Ramos (cell line): ENCODE data around the gene IFT27.
"Not testable (repeated sequence)": the region's sequence is repeated elsewhere in the genome, so short reads cannot be mapped to it uniquely, and the experiment has no call there.

Experiments used
- in situ Hi-C: fragments of 300-500 bp; cut with MboI; formaldehyde crosslinking; loops from one replicate; pipeline ENCODE4 v1.14.3; 2022; ENCODE audit warnings: low sequenced_read_pairs; ENCODE audit not compliant: unreplicated experiment

The IFT27 gene

GRCh38 chr22:36746375-36746970 is 29.4 kb downstream of the IFT27 start:
- in situ Hi-C loops, result no loop called here

- in situ Hi-C loops, result no loop called here
These were observed 30.5 kb downstream of the IFT27 start for GRCh38 chr22:36745301-36745995.

GRCh38 chr22:36744791-36745190 is 31.1 kb downstream of the IFT27 start:
- in situ Hi-C loops, result no loop called here

- in situ Hi-C loops, result no loop called here
These were observed 31.5 kb downstream of the IFT27 start for GRCh38 chr22:36744413-36744765.

- in situ Hi-C loops, result no loop called here
These were observed 32.1 kb downstream of the IFT27 start for GRCh38 chr22:36743591-36744412.

- in situ Hi-C loops, result no loop called here
These were observed 32.9 kb downstream of the IFT27 start for GRCh38 chr22:36743011-36743410.

- in situ Hi-C loops, result no loop called here
These were observed 34.0 kb downstream of the IFT27 start for GRCh38 chr22:36741968-36742367.

- in situ Hi-C loops, result no loop called here
These were observed 34.6 kb downstream of the IFT27 start for GRCh38 chr22:36741204-36741793.

GRCh38 chr22:36740716-36741115 is 35.2 kb downstream of the IFT27 start:
- in situ Hi-C loops, result no loop called here

GRCh38 chr22:36739185-36739584 is 36.7 kb downstream of the IFT27 start:
- in situ Hi-C loops, result no loop called here

- in situ Hi-C loops, result no loop called here
These were observed 37.4 kb downstream of the IFT27 start for GRCh38 chr22:36738416-36739020.

GRCh38 chr22:36737776-36738175 is 38.1 kb downstream of the IFT27 start:
- in situ Hi-C loops, result no loop called here

GRCh38 chr22:36736701-36737320 is 39.1 kb downstream of the IFT27 start:
- in situ Hi-C loops, result no loop called here

- in situ Hi-C loops, result no loop called here
These were observed 41.5 kb downstream of the IFT27 start for GRCh38 chr22:36734171-36735058.

- in situ Hi-C loops, result no loop called here
These were observed 42.6 kb downstream of the IFT27 start for GRCh38 chr22:36733271-36733670.

- in situ Hi-C loops, result no loop called here
These were observed 43.3 kb downstream of the IFT27 start for GRCh38 chr22:36732609-36733008.

- in situ Hi-C loops, result no loop called here
These were observed 44.0 kb downstream of the IFT27 start for GRCh38 chr22:36731916-36732315.

GRCh38 chr22:36731321-36731720 is 44.6 kb downstream of the IFT27 start:
- in situ Hi-C loops, result not testable (repeated sequence)

GRCh38 chr22:36730176-36730858 is 45.6 kb downstream of the IFT27 start:
- in situ Hi-C loops, result no loop called here
